GM12878 (cell line): Measurements from ENCODE around the gene HBD. TPM values are rescaled to one million over a fixed set of nuclear protein-coding genes. Genes with fewer than 3 reads are reported as not detected.

Experiments
- CREB1 ChIP-seq: IDR thresholded peaks from 2 replicates; pipeline ENCODE4 v1.6.1; 2012; ENCODE audit warnings: low read depth, mild to moderate bottlenecking, inconsistent platforms
- GATAD2B ChIP-seq: fragments of 450-650 bp; conservative IDR thresholded peaks from 2 replicates; pipeline ENCODE4 v1.6.1; 2017; ENCODE audit warnings: low read depth, mild to moderate bottlenecking, moderate library complexity
- SUPT20H ChIP-seq: IDR thresholded peaks from 2 replicates; pipeline ENCODE4 v1.6.1; 2011; ENCODE audit warnings: low read depth, mild to moderate bottlenecking, low read length, moderate library complexity, borderline replicate concordance; ENCODE audit not compliant: control insufficient read depth
- polyA plus RNA-seq, 11 experiments: library from polyadenylated mRNA; depleted of rRNA in 4 of 11; unstranded in 6 of 11; stranded (reverse) in 5 of 11; fragments of >200 nt; fragmentation: Nextera tagmentation in 4 of 11; fragmentation: Illumina TruSeq in 1 of 11; extraction: Ambion mirVana in 4 of 11; extraction: Trizol in 1 of 11; gene quantifications; 1 replicate in 1 of 11; 2 replicates in 10 of 11; pipeline versions ENCODE4 v1.2.1 to v1.2.3, GENCODE V29; 2011 to 2016; ENCODE audit warnings: inconsistent platforms in 2 of 11, missing spikeins in 2 of 11, low read depth in 1 of 11
- total RNA-seq, 4 experiments: library from RNA; depleted of rRNA in 3 of 4; stranded (reverse); fragments of >200 nt in 3 of 4; fragmentation: Illumina TruSeq in 1 of 4; extraction: Trizol in 1 of 4; gene quantifications; 2 replicates each; pipeline versions ENCODE4 v1.2.1 to v1.2.3, GENCODE V29; 2013 to 2021

HBD gene
- total and polyA plus RNA-seq, 10 of the 15 experiments (the other 5 are each of a cell fraction or from before 2014, with no cell fraction given), result 0.11 to 0.32 TPM; not detected in 8

- TF ChIP-seq CREB1, result no peak
- no peak for TF ChIP-seq SUPT20H
- no peak for TF ChIP-seq GATAD2B
These were observed 46.1 kb downstream of the HBD start (continued) for GRCh38 chr11:5188201-5188600.

Other genes with a start within 250 kb of the HBD start
Only the 7 nearest of the 19 such genes appear.
- gene OR52A1, start 79.7 kb downstream of the HBD start, total RNA-seq (2014; rRNA removed), result not detected in 2 replicates
- not detected in 2 replicates for gene OR52A1, start 79.7 kb downstream of the HBD start, total RNA-seq (2014; rRNA removed; fragmentation: Illumina TruSeq; extraction: Trizol)
- not detected in 2 replicates for gene OR52A1, start 79.7 kb downstream of the HBD start, total RNA-seq (2021)
- gene OR52A1, start 79.7 kb downstream of the HBD start, polyA plus RNA-seq (2011; rRNA removed), result not detected in 2 replicates
- not detected in 2 replicates for gene OR52A1, start 79.7 kb downstream of the HBD start, polyA plus RNA-seq (2014; fragmentation: Illumina TruSeq; extraction: Trizol)
- not detected for gene OR52A1, start 79.7 kb downstream of the HBD start, polyA plus RNA-seq (2014; fragmentation: Nextera tagmentation; extraction: Ambion mirVana)
- not detected in 2 replicates for gene OR52A1, start 79.7 kb downstream of the HBD start, polyA plus RNA-seq (2014; rRNA removed)
- not detected for gene OR52A1, start 79.7 kb downstream of the HBD start, polyA plus RNA-seq (2016; fragmentation: Nextera tagmentation; extraction: Ambion mirVana)
- gene OR51V1, start 33.8 kb downstream of the HBD start, total RNA-seq (2014; rRNA removed), result not detected in 2 replicates
- gene OR51V1, start 33.8 kb downstream of the HBD start, total RNA-seq (2014; rRNA removed; fragmentation: Illumina TruSeq; extraction: Trizol), result not detected in 2 replicates
- not detected in 2 replicates for gene OR51V1, start 33.8 kb downstream of the HBD start, total RNA-seq (2021)
- not detected in 2 replicates for gene OR51V1, start 33.8 kb downstream of the HBD start, polyA plus RNA-seq (2011; rRNA removed)
- gene OR51V1, start 33.8 kb downstream of the HBD start, polyA plus RNA-seq (2014; fragmentation: Illumina TruSeq; extraction: Trizol), result not detected in 2 replicates
- not detected for gene OR51V1, start 33.8 kb downstream of the HBD start, polyA plus RNA-seq (2014; fragmentation: Nextera tagmentation; extraction: Ambion mirVana)
- not detected in 2 replicates for gene OR51V1, start 33.8 kb downstream of the HBD start, polyA plus RNA-seq (2014; rRNA removed)
- gene OR51V1, start 33.8 kb downstream of the HBD start, polyA plus RNA-seq (2016; fragmentation: Nextera tagmentation; extraction: Ambion mirVana), result not detected
- gene HBB, start 7.4 kb downstream of the HBD start, total RNA-seq (2014; rRNA removed), result not detected in 2 replicates
- gene HBB, start 7.4 kb downstream of the HBD start, total RNA-seq (2014; rRNA removed; fragmentation: Illumina TruSeq; extraction: Trizol), result not detected in 2 replicates
- gene HBB, start 7.4 kb downstream of the HBD start, total RNA-seq (2021), result 0.36 TPM in 1 of 2 replicates, not detected in the other
- gene HBB, start 7.4 kb downstream of the HBD start, polyA plus RNA-seq (2011; rRNA removed), result not detected in 2 replicates
- not detected in 2 replicates for gene HBB, start 7.4 kb downstream of the HBD start, polyA plus RNA-seq (2014; fragmentation: Illumina TruSeq; extraction: Trizol)
- gene HBB, start 7.4 kb downstream of the HBD start, polyA plus RNA-seq (2014; fragmentation: Nextera tagmentation; extraction: Ambion mirVana), result not detected
- not detected in 2 replicates for gene HBB, start 7.4 kb downstream of the HBD start, polyA plus RNA-seq (2014; rRNA removed)
- not detected for gene HBB, start 7.4 kb downstream of the HBD start, polyA plus RNA-seq (2016; fragmentation: Nextera tagmentation; extraction: Ambion mirVana)
- gene HBG1, start 15.4 kb upstream of the HBD start, total RNA-seq (2014; rRNA removed), result 1.1 TPM in 1 of 2 replicates, not detected in the other
- not detected in 2 replicates for gene HBG1, start 15.4 kb upstream of the HBD start, total RNA-seq (2014; rRNA removed; fragmentation: Illumina TruSeq; extraction: Trizol)
- 1.9 and 2.2 TPM in 2 replicates for gene HBG1, start 15.4 kb upstream of the HBD start, total RNA-seq (2021)
- gene HBG1, start 15.4 kb upstream of the HBD start, polyA plus RNA-seq (2011; rRNA removed), result 0.49 and 1.0 TPM in 2 replicates
- gene HBG1, start 15.4 kb upstream of the HBD start, polyA plus RNA-seq (2014; fragmentation: Illumina TruSeq; extraction: Trizol), result not detected in 2 replicates
- 1 to 10 TPM in 1 of 2 experiments, under 1 TPM in 1; 0.84 to 1.9 TPM for gene HBG1, start 15.4 kb upstream of the HBD start, polyA plus RNA-seq (2014; fragmentation: Nextera tagmentation; extraction: Ambion mirVana)
- 2.3 TPM in 1 of 2 replicates, not detected in the other for gene HBG1, start 15.4 kb upstream of the HBD start, polyA plus RNA-seq (2014; rRNA removed)
- not detected for gene HBG1, start 15.4 kb upstream of the HBD start, polyA plus RNA-seq (2016; fragmentation: Nextera tagmentation; extraction: Ambion mirVana)
- gene HBG2, start 20.3 kb upstream of the HBD start, total RNA-seq (2014; rRNA removed), result not detected in 2 replicates
- gene HBG2, start 20.3 kb upstream of the HBD start, total RNA-seq (2014; rRNA removed; fragmentation: Illumina TruSeq; extraction: Trizol), result not detected in 2 replicates
- 4.5 and 8.3 TPM in 2 replicates for gene HBG2, start 20.3 kb upstream of the HBD start, total RNA-seq (2021)
- gene HBG2, start 20.3 kb upstream of the HBD start, polyA plus RNA-seq (2011; rRNA removed), result 1.4 and 2.2 TPM in 2 replicates
- gene HBG2, start 20.3 kb upstream of the HBD start, polyA plus RNA-seq (2014; fragmentation: Illumina TruSeq; extraction: Trizol), result not detected in 2 replicates
- 1 to 10 TPM; 2.9 to 7.2 TPM for gene HBG2, start 20.3 kb upstream of the HBD start, polyA plus RNA-seq (2014; fragmentation: Nextera tagmentation; extraction: Ambion mirVana)
- gene HBG2, start 20.3 kb upstream of the HBD start, polyA plus RNA-seq (2014; rRNA removed), result 0.25 and 1.1 TPM in 2 replicates
- gene HBG2, start 20.3 kb upstream of the HBD start, polyA plus RNA-seq (2016; fragmentation: Nextera tagmentation; extraction: Ambion mirVana), result not detected
- 0.33 TPM in 1 of 2 replicates, not detected in the other for gene HBE1, start 35.5 kb upstream of the HBD start, total RNA-seq (2014; rRNA removed)
- not detected in 2 replicates for gene HBE1, start 35.5 kb upstream of the HBD start, total RNA-seq (2014; rRNA removed; fragmentation: Illumina TruSeq; extraction: Trizol)
- 0.82 and 2.7 TPM in 2 replicates for gene HBE1, start 35.5 kb upstream of the HBD start, total RNA-seq (2021)
- 1.9 and 2.3 TPM in 2 replicates for gene HBE1, start 35.5 kb upstream of the HBD start, polyA plus RNA-seq (2011; rRNA removed)
- gene HBE1, start 35.5 kb upstream of the HBD start, polyA plus RNA-seq (2014; fragmentation: Illumina TruSeq; extraction: Trizol), result not detected in 2 replicates
- gene HBE1, start 35.5 kb upstream of the HBD start, polyA plus RNA-seq (2014; fragmentation: Nextera tagmentation; extraction: Ambion mirVana), result under 1 TPM; 0.13 to 0.62 TPM
- gene HBE1, start 35.5 kb upstream of the HBD start, polyA plus RNA-seq (2014; rRNA removed), result 0.59 TPM in 1 of 2 replicates, not detected in the other
- not detected for gene HBE1, start 35.5 kb upstream of the HBD start, polyA plus RNA-seq (2016; fragmentation: Nextera tagmentation; extraction: Ambion mirVana)
- gene OR51B4, start 67.5 kb upstream of the HBD start, total RNA-seq (2014; rRNA removed), result not detected in 2 replicates
- gene OR51B4, start 67.5 kb upstream of the HBD start, total RNA-seq (2014; rRNA removed; fragmentation: Illumina TruSeq; extraction: Trizol), result not detected in 2 replicates
- 0.23 TPM in 1 of 2 replicates, not detected in the other for gene OR51B4, start 67.5 kb upstream of the HBD start, total RNA-seq (2021)
- 1.1 and 2.1 TPM in 2 replicates for gene OR51B4, start 67.5 kb upstream of the HBD start, polyA plus RNA-seq (2011; rRNA removed)
- gene OR51B4, start 67.5 kb upstream of the HBD start, polyA plus RNA-seq (2014; fragmentation: Illumina TruSeq; extraction: Trizol), result not detected in 2 replicates
- not detected for gene OR51B4, start 67.5 kb upstream of the HBD start, polyA plus RNA-seq (2014; fragmentation: Nextera tagmentation; extraction: Ambion mirVana)
- gene OR51B4, start 67.5 kb upstream of the HBD start, polyA plus RNA-seq (2014; rRNA removed), result not detected in 2 replicates
- gene OR51B4, start 67.5 kb upstream of the HBD start, polyA plus RNA-seq (2016; fragmentation: Nextera tagmentation; extraction: Ambion mirVana), result not detected